HCT116 (cell line): ENCODE results near the gene VPS35. TPM values are rescaled to one million over a fixed set of nuclear protein-coding genes. Genes with fewer than 3 reads are reported as not detected.

Source experiments
- ATAC-seq: fragments of 200-7000 bp; cut with Tn5 transposase; 2 replicates; pipeline ENCODE4 v1.9.1; 2020; ENCODE audit warnings: mild to moderate bottlenecking, moderate library complexity
- BruUV-seq: library from RNA; stranded (reverse); fragments of 400-500 nt; replicated peaks from 2 replicates; lab custom pipeline; 2021; lab: Mats Ljungman, UMichigan
- CTCF ChIA-PET: fragments of 300-600 bp; sonication (Branson Sonifier 250); formaldehyde crosslinking; loops from one replicate; lab custom pipeline; 2021; ENCODE audit warnings: antibody characterized with exemption; lab: Charles Lee
- POLR2A ChIA-PET: fragments of 300-600, 350-600 bp; sonication (Branson Sonifier 250); formaldehyde crosslinking; loops from one replicate; lab custom pipeline; 2021; ENCODE audit warnings: antibody characterized with exemption; lab: Charles Lee
- RAD21 ChIA-PET, 2 experiments: fragments of 300-600 bp; sonication (Branson Sonifier 250); formaldehyde crosslinking; loops; one replicate each; lab custom pipeline; 2023; ENCODE audit warnings: low total read pairs in 2 of 2; ENCODE audit not compliant: uncharacterized antibody in 2 of 2, unreplicated experiment in 2 of 2, low non-redundant PET in 1 of 2; lab: Charles Lee
- DNase-seq: peaks from one replicate; pipeline ENCODE4 v3.0.0-alpha.2; 2010; ENCODE audit warnings: low read depth, low spot score
- H2AFZ ChIP-seq: fragments of 200-600 bp; shearing (Covaris generic), sonication (generic); 2 replicates; pipeline ENCODE4 v1.6.1; 2017; ENCODE audit warnings: low read depth, mixed run types, mixed read lengths, antibody characterized with exemption, low read length; ENCODE audit not compliant: poor library complexity, severe bottlenecking
- H3K27ac ChIP-seq: 2 replicates; pipeline ENCODE4 v1.5.1; 2012; ENCODE audit warnings: low read depth, low read length
- H3K27me3 ChIP-seq: fragments of 200-600 bp; sonication (generic); 2 replicates; pipeline ENCODE4 v1.6.1; 2016; ENCODE audit warnings: mixed run types, low read length, mixed read lengths; ENCODE audit not compliant: insufficient read depth
- H3K36me3 ChIP-seq, 2 experiments: fragments of 200-500 bp in 1 of 2; fragments of 200-600 bp in 1 of 2; sonication (Bioruptor generic) in 1 of 2; sonication (generic) in 1 of 2; 2 replicates each; pipeline versions ENCODE4 v1.5.1 to v1.6.1; 2014 to 2016; ENCODE audit warnings: low read length in 2 of 2, inconsistent platforms in 1 of 2, mixed read lengths in 1 of 2, mixed run types in 1 of 2; ENCODE audit not compliant: insufficient read depth in 2 of 2, control insufficient read depth in 1 of 2
- H3K4me1 ChIP-seq, 2 experiments: fragments of 200-600 bp in 1 of 2; sonication (generic) in 1 of 2; 2 replicates each; pipeline versions ENCODE4 v1.5.1 to v1.6.1; 2012 to 2017; ENCODE audit warnings: low read length in 2 of 2, inconsistent platforms in 1 of 2, mild to moderate bottlenecking in 1 of 2, mixed read lengths in 1 of 2, mixed run types in 1 of 2, moderate library complexity in 1 of 2; ENCODE audit not compliant: insufficient read depth in 2 of 2, control insufficient read depth in 1 of 2
- H3K4me2 ChIP-seq: fragments of 200-600 bp; sonication (generic); 2 replicates; pipeline ENCODE4 v1.6.1; 2017; ENCODE audit warnings: mixed run types, low read length, mixed read lengths
- H3K4me3 ChIP-seq, 2 experiments: fragments of 200-600 bp in 1 of 2; sonication (generic) in 1 of 2; replicated peaks in 1 of 2; 2 replicates each; pipeline ENCODE4 v1.5.1; 2011 to 2016; ENCODE audit warnings: low read length in 2 of 2, control low read depth in 1 of 2, low read depth in 1 of 2, mild to moderate bottlenecking in 1 of 2, mixed read lengths in 1 of 2, mixed run types in 1 of 2
- H3K79me2 ChIP-seq: fragments of 200-600 bp; sonication (generic); 2 replicates; pipeline ENCODE4 v1.6.1; 2017; ENCODE audit warnings: mild to moderate bottlenecking, mixed run types, low read length, moderate library complexity, mixed read lengths; ENCODE audit not compliant: insufficient read depth
- H3K9ac ChIP-seq: fragments of 200-600 bp; sonication (generic); 2 replicates; pipeline ENCODE4 v1.6.1; 2016; ENCODE audit warnings: low read length, mixed read lengths
- H3K9me2 ChIP-seq: fragments of 200-600 bp; sonication (generic), shearing (Covaris generic); 2 replicates; pipeline ENCODE4 v1.6.1; 2017; ENCODE audit warnings: mixed run types, mild to moderate bottlenecking, moderate library complexity; ENCODE audit not compliant: insufficient read depth
- H3K9me3 ChIP-seq, 2 experiments: fragments of 200-500 bp in 1 of 2; fragments of 200-600 bp in 1 of 2; sonication (Bioruptor generic) in 1 of 2; sonication (generic) in 1 of 2; 2 replicates each; pipeline ENCODE4 v1.6.1; 2014 to 2017; ENCODE audit warnings: low read length in 2 of 2, mixed read lengths in 2 of 2, inconsistent platforms in 1 of 2, low read depth in 1 of 2, mild to moderate bottlenecking in 1 of 2, mixed run types in 1 of 2, moderate library complexity in 1 of 2; ENCODE audit not compliant: control insufficient read depth in 1 of 2, insufficient read depth in 1 of 2
- H4K20me1 ChIP-seq: fragments of 200-600 bp; sonication (generic), shearing (Covaris generic); 2 replicates; pipeline ENCODE4 v1.6.1; 2017; ENCODE audit warnings: mixed run types, mild to moderate bottlenecking, moderate library complexity; ENCODE audit not compliant: insufficient read depth
- FOSL1 ChIP-seq: IDR thresholded peaks from 2 replicates; pipeline ENCODE4 v1.6.1; 2012; ENCODE audit warnings: low read depth
- RAD21 ChIP-seq: IDR thresholded peaks from 2 replicates; pipeline ENCODE4 v1.6.1; 2012; ENCODE audit warnings: low read depth, mild to moderate bottlenecking
- SP1 ChIP-seq: IDR thresholded peaks from 2 replicates; pipeline ENCODE4 v1.6.1; 2012; ENCODE audit warnings: low read depth
- ZFX ChIP-seq: fragments of 450-650 bp; IDR thresholded peaks from 2 replicates; pipeline ENCODE4 v1.6.1; 2017
- intact Hi-C: fragments of 100-400 bp; cut with micrococcal nuclease; formaldehyde crosslinking; loops from 2 replicates; pipeline ENCODE4 v1.10.0; 2022
- total RNA-seq: library from RNA; stranded (reverse); gene quantifications from one replicate; pipeline ENCODE4 v1.2.1, GENCODE V29; 2021; ENCODE audit not compliant: unreplicated experiment
- TF ChIP-seq, protein P1 (sequence below): IDR thresholded peaks from 2 replicates; pipeline ENCODE4 v1.6.1; 2012

VPS35 gene
- total RNA-seq, 1 experiment from 2014 or later = 115 TPM

DNA sequence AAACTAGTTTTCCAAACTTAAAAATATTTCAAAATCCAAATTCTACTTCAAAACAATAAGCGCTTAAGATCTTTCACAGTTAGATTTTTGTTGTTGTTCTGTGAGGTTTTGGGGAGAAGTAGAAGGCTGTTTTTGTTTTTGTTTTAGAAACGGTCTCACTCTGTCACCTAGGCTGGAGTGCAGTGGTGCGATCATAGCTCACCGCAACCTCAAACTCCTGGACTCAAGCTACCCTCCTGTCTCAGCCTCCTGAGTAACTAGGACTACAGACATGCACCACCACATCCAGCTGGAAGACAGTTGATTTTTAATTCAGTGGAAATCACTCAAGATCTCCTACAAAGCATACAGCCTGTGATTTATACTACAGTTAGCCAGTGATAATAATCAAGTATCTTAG lies 70.5 kb downstream of the VPS35 start:
- Histone ChIP-seq H3K9ac (no peak overlapping the region), H3K9me3 (no peaks in the 10 kb centered on the region), H3K79me2 (peaks cover 45% of the 10 kb centered on the region), H3K4me1 (peaks cover 4 to 11% of the 10 kb centered on the region in 2 experiments; a peak in 3 of 4 replicates), H3K4me3 (no peak overlapping the region), H3K36me3 (peaks cover 24 to 29% of the 10 kb centered on the region in 2 experiments), H3K9me2 (no peaks in the 10 kb centered on the region), H3K27me3 (no peaks in the 10 kb centered on the region), H4K20me1 (no peaks in the 10 kb centered on the region), H2AFZ (no peak overlapping the region), H3K27ac (no peak overlapping the region), H3K4me2 (no peak overlapping the region)
- ChIA-PET CTCF (no interaction called here), POLR2A (no interaction called here), RAD21 (no interaction called here)
- no peak for TF ChIP-seq FOSL1
- no peak for TF ChIP-seq RAD21
- TF ChIP-seq SP1 = no peak
- intact Hi-C loops = no loop called here
- ATAC-seq (no peak), DNase-seq (no peak)
- BruUV-seq = no TSS peak

DNA sequence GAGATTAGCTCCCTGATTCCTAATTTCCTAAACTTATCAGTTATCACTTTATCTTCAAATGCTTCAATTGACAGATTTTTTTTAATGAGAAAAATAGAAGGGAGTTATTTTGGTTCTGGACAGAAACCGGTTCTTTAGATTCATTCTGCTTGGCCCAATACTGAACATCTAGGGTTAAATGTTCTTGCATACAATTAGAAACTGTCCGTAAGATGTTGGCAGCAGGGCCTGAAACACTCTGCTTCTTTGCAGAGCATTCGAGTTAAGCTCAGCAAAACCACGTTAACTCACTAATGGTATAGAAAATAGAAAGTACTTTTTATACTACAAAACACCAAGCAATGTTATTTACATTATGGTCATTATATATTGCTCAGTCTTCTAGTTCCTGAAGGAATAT lies 75.0 kb downstream of the VPS35 start:
- Histone ChIP-seq H3K4me2 (no peak overlapping the region), H3K9me2 (no peaks in the 10 kb centered on the region), H3K27ac (no peak overlapping the region), H2AFZ (no peak overlapping the region), H3K9ac (no peak overlapping the region), H3K79me2 (peaks cover 51% of the 10 kb centered on the region), H3K9me3 (no peaks in the 10 kb centered on the region), H3K4me1 (no peaks in the 10 kb centered on the region), H3K27me3 (no peaks in the 10 kb centered on the region), H3K4me3 (no peak overlapping the region), H3K36me3 (peaks cover 26 to 47% of the 10 kb centered on the region in 2 experiments), H4K20me1 (no peaks in the 10 kb centered on the region)
- POLR2A ChIA-PET = no interaction called here
- BruUV-seq = no TSS peak
- CTCF ChIA-PET = no interaction called here
- RAD21 ChIA-PET = no interaction called here
- ATAC-seq = no peak
- TF ChIP-seq, protein P1, sequence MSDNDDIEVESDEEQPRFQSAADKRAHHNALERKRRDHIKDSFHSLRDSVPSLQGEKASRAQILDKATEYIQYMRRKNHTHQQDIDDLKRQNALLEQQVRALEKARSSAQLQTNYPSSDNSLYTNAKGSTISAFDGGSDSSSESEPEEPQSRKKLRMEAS = no peak
- TF ChIP-seq ZFX (no peak), FOSL1 (no peak)
- DNase-seq = no peak
- intact Hi-C loops = no loop called here
